Measurements from ENCODE around the gene KIF18A. TPM values are rescaled to one million over a fixed set of nuclear protein-coding genes. Genes with fewer than 3 reads are reported as not detected.

The KIF18A gene
- polyA plus RNA-seq, 1 donor from 2014 or later: 0.83 TPM

GRCh38 chr11:28040384-28040783 lies 67.6 kb downstream of the KIF18A start:
- H3K9ac ChIP-seq (ENCODE audit: low read length): no peak overlapping the region
- H3K79me2 ChIP-seq (replicated peaks; ENCODE audit: insufficient read depth, low read length): no peaks in the 10 kb centered on the region
- H3K27me3 ChIP-seq (ENCODE audit: insufficient read depth, low read depth, low read length): no peaks in the 10 kb centered on the region
- H3K9me2 ChIP-seq (ENCODE audit: insufficient read depth, low read length): no peaks in the 10 kb centered on the region
- H3K27ac ChIP-seq (ENCODE audit: low read length): no peak overlapping the region
- no peak for TF ChIP-seq REST (IDR thresholded peaks at IDR 0.05; ENCODE audit: borderline replicate concordance)
- no peak for TF ChIP-seq EP300 (conservative IDR thresholded peaks at IDR 0.05; ENCODE audit: poor library complexity, severe bottlenecking)
- TF ChIP-seq POLR2AphosphoS5 (IDR thresholded peaks at IDR 0.05): no peak
- no peak for TF ChIP-seq TAF1 (IDR thresholded peaks at IDR 0.05; ENCODE audit: low read depth)
- no peak for TF ChIP-seq MXI1 (conservative IDR thresholded peaks at IDR 0.05; ENCODE audit: poor library complexity, severe bottlenecking)
- TF ChIP-seq RAD21 (conservative IDR thresholded peaks at IDR 0.05): no peak
- TF ChIP-seq EZH2 (IDR thresholded peaks at IDR 0.05; ENCODE audit: borderline replicate concordance, insufficient read depth, low read length, poor library complexity, severe bottlenecking): no peak
- TF ChIP-seq, protein P1, sequence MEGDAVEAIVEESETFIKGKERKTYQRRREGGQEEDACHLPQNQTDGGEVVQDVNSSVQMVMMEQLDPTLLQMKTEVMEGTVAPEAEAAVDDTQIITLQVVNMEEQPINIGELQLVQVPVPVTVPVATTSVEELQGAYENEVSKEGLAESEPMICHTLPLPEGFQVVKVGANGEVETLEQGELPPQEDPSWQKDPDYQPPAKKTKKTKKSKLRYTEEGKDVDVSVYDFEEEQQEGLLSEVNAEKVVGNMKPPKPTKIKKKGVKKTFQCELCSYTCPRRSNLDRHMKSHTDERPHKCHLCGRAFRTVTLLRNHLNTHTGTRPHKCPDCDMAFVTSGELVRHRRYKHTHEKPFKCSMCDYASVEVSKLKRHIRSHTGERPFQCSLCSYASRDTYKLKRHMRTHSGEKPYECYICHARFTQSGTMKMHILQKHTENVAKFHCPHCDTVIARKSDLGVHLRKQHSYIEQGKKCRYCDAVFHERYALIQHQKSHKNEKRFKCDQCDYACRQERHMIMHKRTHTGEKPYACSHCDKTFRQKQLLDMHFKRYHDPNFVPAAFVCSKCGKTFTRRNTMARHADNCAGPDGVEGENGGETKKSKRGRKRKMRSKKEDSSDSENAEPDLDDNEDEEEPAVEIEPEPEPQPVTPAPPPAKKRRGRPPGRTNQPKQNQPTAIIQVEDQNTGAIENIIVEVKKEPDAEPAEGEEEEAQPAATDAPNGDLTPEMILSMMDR (IDR thresholded peaks at IDR 0.05; ENCODE audit: poor library complexity, severe bottlenecking): no peak
- TF ChIP-seq SMC3 (conservative IDR thresholded peaks at IDR 0.05; ENCODE audit: poor library complexity): no peak
- no peak overlapping the region for H3K4me3 ChIP-seq (ENCODE audit: low read length)
- no peaks in the 10 kb centered on the region for H4K20me1 ChIP-seq (ENCODE audit: insufficient read depth)
- no peaks in the 10 kb centered on the region for H3K9me3 ChIP-seq (ENCODE audit: low read length)
- no peaks in the 10 kb centered on the region for H3K36me3 ChIP-seq (ENCODE audit: insufficient read depth, low read length)
- H3K4me2 ChIP-seq (ENCODE audit: low read length): no peak overlapping the region
- H3F3A ChIP-seq (ENCODE audit: insufficient read depth, low read length, poor library complexity, severe bottlenecking): no peaks in the 10 kb centered on the region
- no peak overlapping the region for H2AFZ ChIP-seq (ENCODE audit: low read depth, low read length)

GRCh38 chr11:28038775-28039174 lies 69.2 kb downstream of the KIF18A start:
- H3K79me2 ChIP-seq (replicated peaks; ENCODE audit: insufficient read depth, low read length): no peaks in the 10 kb centered on the region
- no peaks in the 10 kb centered on the region for H3K9me3 ChIP-seq (ENCODE audit: low read length)
- no peaks in the 10 kb centered on the region for H3K36me3 ChIP-seq (ENCODE audit: insufficient read depth, low read length)
- no peaks in the 10 kb centered on the region for H3F3A ChIP-seq (ENCODE audit: insufficient read depth, low read length, poor library complexity, severe bottlenecking)
- TF ChIP-seq RAD21 (conservative IDR thresholded peaks at IDR 0.05): no peak
- TF ChIP-seq EZH2 (IDR thresholded peaks at IDR 0.05; ENCODE audit: borderline replicate concordance, insufficient read depth, low read length, poor library complexity, severe bottlenecking): no peak
- TF ChIP-seq MXI1 (conservative IDR thresholded peaks at IDR 0.05; ENCODE audit: poor library complexity, severe bottlenecking): no peak
- no peaks in the 10 kb centered on the region for H4K20me1 ChIP-seq (ENCODE audit: insufficient read depth)
- no peak overlapping the region for H3K4me2 ChIP-seq (ENCODE audit: low read length)
- no peak overlapping the region for H3K4me3 ChIP-seq (ENCODE audit: low read length)
- no peak overlapping the region for H3K9ac ChIP-seq (ENCODE audit: low read length)
- H3K27me3 ChIP-seq (ENCODE audit: insufficient read depth, low read depth, low read length): no peaks in the 10 kb centered on the region
- no peak overlapping the region for H3K27ac ChIP-seq (ENCODE audit: low read length)
- H3K9me2 ChIP-seq (ENCODE audit: insufficient read depth, low read length): no peaks in the 10 kb centered on the region
- no peak overlapping the region for H2AFZ ChIP-seq (ENCODE audit: low read depth, low read length)
